ENCODE results near the gene LDLRAD1.
"Not testable (repeated sequence)": the region's sequence is repeated elsewhere in the genome, so short reads cannot be mapped to it uniquely, and the experiment has no call there.

The LDLRAD1 gene

DNA sequence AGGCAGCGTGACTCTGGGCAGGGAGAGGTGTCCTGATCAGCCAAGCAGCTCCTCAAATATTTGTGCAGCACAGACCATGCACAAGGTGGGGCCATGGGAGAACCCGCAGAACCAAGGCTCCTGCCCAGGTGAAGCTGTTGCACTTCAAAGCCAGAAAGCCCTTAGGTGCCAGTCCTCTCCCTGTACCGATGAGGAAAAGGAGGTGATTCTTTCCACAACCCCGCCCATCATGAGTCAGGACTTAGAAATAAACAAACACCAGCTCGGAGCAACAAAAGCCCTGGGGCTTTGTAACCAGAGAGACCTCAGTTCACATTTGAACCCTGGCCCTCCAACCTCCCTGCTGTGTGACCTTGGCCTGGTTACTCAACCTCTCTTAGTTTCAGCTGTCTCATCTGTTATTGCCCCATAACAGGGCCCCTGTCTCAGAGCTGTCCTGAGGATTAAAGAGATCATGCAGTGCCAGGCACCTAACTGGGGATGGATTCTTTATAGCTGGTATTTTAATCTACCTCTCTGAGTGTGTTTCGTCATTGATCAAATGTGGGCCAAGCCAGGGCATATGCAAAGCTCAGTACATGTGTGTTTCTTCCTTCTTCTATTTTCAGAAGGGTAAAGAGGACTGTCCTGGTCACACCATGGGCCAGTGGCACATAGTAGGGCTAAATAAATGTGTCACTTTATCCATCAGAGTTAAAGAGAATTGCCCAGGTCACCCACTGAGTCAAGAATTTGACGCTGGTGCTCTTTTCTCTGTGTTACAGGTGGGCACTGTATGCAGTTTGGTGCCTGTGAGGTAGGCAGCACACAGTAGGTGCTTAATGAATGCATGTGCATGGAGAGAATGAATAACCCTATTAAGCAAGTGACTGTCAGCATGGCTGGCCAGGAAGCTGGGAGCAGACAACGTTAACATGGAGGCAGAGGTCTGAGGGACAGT lies 1.4 kb downstream of the LDLRAD1 start:
- DNase-seq (ENCODE audit: low spot score) = no peak

DNA sequence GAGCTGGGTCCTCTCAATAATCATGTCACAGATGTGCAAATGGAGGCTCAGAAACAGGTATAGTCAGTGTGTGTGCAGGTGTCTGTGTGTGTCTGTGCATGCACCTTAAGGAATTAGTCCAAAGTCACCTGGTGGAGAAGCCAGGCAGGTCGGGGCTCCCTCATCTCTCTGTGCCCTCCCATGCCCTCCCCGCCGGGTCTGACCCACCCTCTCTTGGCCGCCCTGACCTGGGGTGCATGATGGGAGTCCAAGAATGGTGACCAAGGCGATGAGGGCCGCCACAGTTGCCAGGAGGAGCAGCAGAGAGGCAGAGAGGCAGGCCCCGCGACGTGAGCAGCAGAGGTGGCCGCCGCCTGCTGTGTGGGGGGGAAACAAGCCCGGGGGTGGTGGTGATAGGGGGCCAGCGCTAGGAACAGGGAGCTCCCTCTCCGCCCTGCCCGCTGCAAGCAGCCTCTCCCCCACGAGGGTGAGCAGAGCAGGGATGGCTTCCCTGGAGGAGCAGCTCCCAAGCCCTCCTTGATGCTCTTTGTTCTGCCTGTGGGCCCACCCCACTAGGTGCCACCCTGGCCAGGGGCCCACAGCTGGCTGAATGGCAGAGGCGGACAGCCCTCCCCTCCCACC lies 3.9 kb downstream of the LDLRAD1 start:
- no peak for DNase-seq (ENCODE audit: low spot score)

DNA sequence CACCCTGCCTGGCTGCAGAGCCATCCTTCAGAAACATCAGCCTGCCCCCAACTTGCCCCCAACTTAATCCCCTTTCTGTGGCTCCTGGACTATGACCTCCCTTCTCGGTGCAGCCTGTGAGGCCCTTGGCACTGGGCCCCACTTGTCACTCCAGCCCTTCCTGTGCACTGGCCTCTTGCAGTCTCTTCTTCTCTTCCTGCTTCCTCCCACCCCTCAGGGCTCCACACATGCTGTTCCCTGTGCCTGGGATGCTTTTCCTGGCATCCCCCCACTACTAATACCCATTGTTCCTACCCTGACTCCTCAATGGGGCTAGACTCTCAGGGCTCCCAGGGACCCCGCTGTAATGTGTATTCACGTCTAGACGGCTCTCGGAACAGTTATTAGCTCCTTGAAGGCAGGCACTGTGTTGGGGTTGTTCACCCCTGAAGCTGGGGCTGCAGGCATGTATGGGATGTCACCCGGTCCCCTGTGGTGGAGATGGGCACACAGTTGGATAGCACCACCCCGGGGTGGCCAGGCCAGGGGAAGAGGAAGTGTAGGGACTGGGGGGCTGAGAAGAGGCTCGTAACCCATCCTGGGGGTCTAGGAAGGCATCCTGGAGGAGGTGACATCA lies 4.5 kb downstream of the LDLRAD1 start:
- no peak for DNase-seq (ENCODE audit: low spot score)

DNA sequence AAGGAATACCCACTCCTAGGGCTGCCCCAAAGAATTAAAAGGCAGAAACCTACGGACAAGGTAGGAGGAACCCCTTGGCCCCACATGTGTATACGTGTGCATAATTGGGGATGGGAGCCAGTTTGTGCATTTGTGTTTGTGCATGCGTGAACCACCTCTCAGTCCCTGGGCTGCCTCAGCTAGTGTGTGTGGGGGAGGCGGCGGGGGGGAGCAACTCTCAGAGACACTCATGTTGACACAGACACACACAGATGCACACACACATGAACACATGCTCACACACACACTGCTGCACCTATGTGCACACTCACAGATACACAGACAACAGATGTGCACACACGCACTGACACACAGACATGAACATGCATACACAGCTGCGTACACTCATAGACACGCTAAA lies 5.1 kb downstream of the LDLRAD1 start:
- no peak for DNase-seq (ENCODE audit: low spot score)

GRCh38 chr1:54012008-54012325 lies 6.0 kb downstream of the LDLRAD1 start:
- no peak for DNase-seq (ENCODE audit: low spot score)

GRCh38 chr1:54011316-54012007 lies 6.5 kb downstream of the LDLRAD1 start:
- DNase-seq (ENCODE audit: low spot score) = no peak

DNA sequence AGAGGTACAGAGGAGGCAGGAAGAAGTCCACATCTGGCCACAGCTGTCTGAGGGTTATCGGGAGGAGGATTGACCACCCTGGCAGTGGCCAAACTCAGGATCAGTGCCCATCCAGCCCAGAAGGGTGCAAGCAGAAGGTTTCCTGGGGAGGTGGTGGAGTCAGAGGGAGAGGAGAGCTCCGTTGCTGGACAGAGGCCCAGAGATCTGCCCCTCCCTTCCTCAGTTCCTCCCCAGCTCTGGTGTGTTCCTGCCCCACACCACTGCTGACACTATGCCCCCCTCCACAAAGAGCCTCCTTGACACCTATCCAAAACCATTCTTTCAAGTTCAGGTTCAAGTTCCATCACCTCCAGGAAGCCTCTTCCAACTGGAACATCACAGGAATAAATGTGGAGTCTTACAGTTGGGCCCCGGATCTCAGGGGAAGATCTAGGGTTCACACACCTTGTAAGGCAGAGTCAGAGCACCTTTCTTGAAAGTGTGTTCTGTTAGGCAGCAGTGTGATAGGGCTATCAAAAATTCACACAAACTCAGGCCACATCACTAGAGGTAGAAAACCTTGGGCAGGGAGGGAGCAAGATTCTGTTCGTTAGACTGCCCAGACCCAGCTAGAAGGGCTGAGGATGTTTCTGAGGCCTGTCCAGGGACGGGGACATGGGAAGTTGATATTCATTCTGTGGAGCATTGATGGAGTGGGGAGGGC lies 7.4 kb downstream of the LDLRAD1 start:
- DNase-seq (ENCODE audit: low spot score) = no peak

DNA sequence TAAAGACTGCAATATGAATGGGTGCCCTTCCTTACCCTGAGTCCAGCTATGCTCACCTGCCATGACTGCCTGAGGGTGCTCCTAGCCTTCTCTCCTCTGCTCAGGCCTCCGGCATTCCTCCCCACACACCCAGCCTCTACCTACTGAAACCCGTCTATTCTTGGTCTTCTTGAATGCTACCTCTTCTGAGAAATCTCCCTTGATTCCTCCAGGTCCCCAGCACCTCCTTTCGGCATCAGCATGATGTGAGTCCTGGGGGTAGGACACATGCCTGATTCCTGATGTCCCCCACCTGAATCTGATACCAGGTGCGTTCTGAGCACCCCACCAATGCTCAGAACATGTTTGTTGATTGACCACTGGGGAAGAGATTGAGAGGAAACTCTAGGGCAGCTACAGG lies 8.6 kb downstream of the LDLRAD1 start:
- no peak for DNase-seq (ENCODE audit: low spot score)

GRCh38 chr1:54008876-54009275 lies 9.1 kb downstream of the LDLRAD1 start:
- no peak for DNase-seq (ENCODE audit: low spot score)

GRCh38 chr1:54007613-54008012 lies 10.4 kb downstream of the LDLRAD1 start:
- DNase-seq (ENCODE audit: low spot score) = no peak

DNA sequence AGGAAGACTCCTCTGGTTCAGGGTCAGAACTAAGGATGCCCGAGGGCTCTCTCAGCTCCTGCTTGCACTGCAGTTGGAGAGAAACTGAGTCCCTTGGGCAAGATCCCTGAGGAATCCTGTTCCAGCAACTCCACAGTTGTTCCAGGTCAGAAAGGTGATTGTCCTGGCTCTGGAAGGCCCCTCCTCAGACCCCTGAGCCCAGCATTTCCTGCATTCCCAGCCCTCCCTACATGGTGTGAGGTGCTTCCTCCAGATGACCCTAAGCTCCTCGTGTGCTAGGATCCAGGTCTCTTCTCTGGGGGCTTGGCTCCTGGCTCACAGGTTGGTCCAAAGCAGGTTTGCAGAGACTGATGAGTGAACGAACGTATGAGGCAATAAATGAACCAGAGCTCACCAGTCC lies 11.5 kb downstream of the LDLRAD1 start:
- DNase-seq (ENCODE audit: low spot score) = no peak

- DNase-seq (ENCODE audit: low spot score) = no peak
These were observed 13.4 kb downstream of the LDLRAD1 start for GRCh38 chr1:54004481-54005049.

- DNase-seq (ENCODE audit: low spot score) = not testable (repeated sequence)
These were observed 14.1 kb downstream of the LDLRAD1 start for GRCh38 chr1:54003750-54004480.

GRCh38 chr1:54003249-54003646 lies 14.7 kb downstream of the LDLRAD1 start:
- no peak for DNase-seq (ENCODE audit: low spot score)

GRCh38 chr1:54002544-54003248 lies 15.3 kb downstream of the LDLRAD1 start:
- no peak for DNase-seq (ENCODE audit: low spot score)

GRCh38 chr1:54001591-54001990 lies 16.4 kb downstream of the LDLRAD1 start:
- no peak for DNase-seq (ENCODE audit: low spot score)

DNA sequence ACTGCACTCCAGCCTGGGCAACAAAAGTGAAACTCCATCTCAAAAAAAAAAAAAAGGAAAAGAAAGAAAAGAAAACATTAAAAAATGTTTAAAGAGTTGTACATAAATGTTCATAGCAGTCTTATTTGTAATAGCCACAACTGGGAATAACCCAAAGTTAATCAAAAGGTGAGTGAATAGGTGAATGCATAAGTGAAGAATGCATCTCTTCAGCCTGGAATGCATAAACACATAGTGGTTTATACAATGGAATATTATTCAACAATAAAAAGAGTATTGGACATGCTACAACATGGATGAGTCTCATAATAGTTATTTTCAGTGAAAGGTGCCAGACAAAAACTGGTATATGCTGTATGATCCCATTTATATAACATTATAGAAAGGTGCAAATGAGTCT lies 18.1 kb downstream of the LDLRAD1 start:
- no peak for DNase-seq (ENCODE audit: low spot score)

GRCh38 chr1:53998223-53998622 lies 19.8 kb downstream of the LDLRAD1 start:
- no peak for DNase-seq (ENCODE audit: low spot score)

- DNase-seq (ENCODE audit: low spot score) = no peak
These were observed 22.3 kb downstream of the LDLRAD1 start for GRCh38 chr1:53995683-53996082.

DNA sequence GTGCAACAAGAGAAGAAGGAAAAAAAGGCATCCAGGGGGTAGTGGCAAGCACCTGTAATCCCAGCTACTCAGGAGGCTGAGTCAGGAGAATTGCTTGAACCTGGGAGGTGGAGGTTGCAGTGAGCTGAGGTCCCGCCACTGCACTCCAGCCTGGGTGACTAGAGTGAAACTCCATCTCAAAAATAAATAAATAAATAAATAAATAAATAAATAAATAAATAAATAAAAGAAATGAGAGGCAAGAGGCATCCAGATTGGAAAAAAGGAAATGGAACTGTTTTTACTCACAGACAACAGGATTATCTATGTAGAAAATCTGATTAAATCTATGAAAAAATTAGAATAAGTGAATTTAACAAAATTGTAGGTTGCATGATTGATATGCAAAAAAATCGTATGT lies 23.5 kb downstream of the LDLRAD1 start:
- DNase-seq (ENCODE audit: low spot score) = not testable (repeated sequence)

Data from CD4-positive, alpha-beta T cell treated with Interleukin-15 for 4 hours (primary cell).